A549 (cell line): ENCODE measurements around the gene ACOX1. TPM values are rescaled to one million over a fixed set of nuclear protein-coding genes. Genes with fewer than 3 reads are reported as not detected.

Experiments used
- ATAC-seq, 2 experiments: fragments of 200-7000 bp in 1 of 2; fragments of >200 bp in 1 of 2; cut with Nextera tagmentation in 1 of 2; cut with Tn5 transposase in 1 of 2; 3 replicates each; pipeline versions ENCODE4 v1.8.0 to v1.9.1; 2018 to 2020; ENCODE audit warnings: mild to moderate bottlenecking in 1 of 2, moderate library complexity in 1 of 2
- CTCF ChIA-PET: fragments of 300-600 bp; sonication (Branson Sonifier 250); formaldehyde crosslinking; extraction: SDS; loops from one replicate; lab custom pipeline; 2021; ENCODE audit warnings: antibody characterized with exemption, inconsistent platforms; lab: Yijun Ruan, JAX
- POLR2A ChIA-PET: fragments of 350-600 bp; formaldehyde crosslinking; extraction: SDS; loops from one replicate; lab custom pipeline; 2021; ENCODE audit warnings: antibody characterized with exemption, inconsistent platforms; lab: Yijun Ruan, JAX
- DNase-seq, 2 experiments: peaks; one replicate each; pipeline versions ENCODE4 v3.0.0 to v3.0.0-alpha.2; 2011 to 2016; ENCODE audit warnings: low read depth in 1 of 2, low spot score in 1 of 2
- FAIRE-seq: peaks from 2 replicates; lab custom pipeline; 2011; peaks lifted over from hg19 to GRCh38; lab: Jason Lieb, UNC
- H3K27ac ChIP-seq, 2 experiments: fragments of >200 bp; sonication (Bioruptor Twin); formaldehyde crosslinking; 3 replicates each; pipeline ENCODE4 v1.5.1; 2016 to 2017
- H3K4me1 ChIP-seq: fragments of >200 bp; sonication (Bioruptor Twin); formaldehyde crosslinking; 3 replicates; pipeline ENCODE4 v1.6.1; 2016
- H3K4me2 ChIP-seq: fragments of >200 bp; sonication (Bioruptor Twin); formaldehyde crosslinking; 3 replicates; pipeline ENCODE4 v1.6.1; 2016
- H3K4me3 ChIP-seq: fragments of >200 bp; sonication (Bioruptor Twin); formaldehyde crosslinking; 3 replicates; pipeline ENCODE4 v1.5.1; 2016
- H3K9me3 ChIP-seq: fragments of >200 bp; sonication (Bioruptor Twin); formaldehyde crosslinking; 3 replicates; pipeline ENCODE4 v1.6.1; 2016
- BHLHE40 ChIP-seq: IDR thresholded peaks from 2 replicates; pipeline ENCODE4 v1.6.1; 2012; ENCODE audit warnings: low read depth, low read length, inconsistent platforms
- CBX2 ChIP-seq: fragments of 200-600 bp; sonication (generic); IDR thresholded peaks from 2 replicates; pipeline ENCODE4 v1.6.1; 2016; ENCODE audit warnings: low read depth, mild to moderate bottlenecking, borderline replicate concordance
- CBX8 ChIP-seq: fragments of 200-600 bp; sonication (generic); IDR thresholded peaks from 2 replicates; pipeline ENCODE4 v1.6.1; 2016
- ESRRA ChIP-seq: fragments of 150-350 bp; IDR thresholded peaks from 2 replicates; pipeline ENCODE4 v1.6.1; 2014; ENCODE audit warnings: mild to moderate bottlenecking, low read length, borderline replicate concordance
- HDAC2 ChIP-seq: fragments of 200-600 bp; sonication (generic); IDR thresholded peaks from 2 replicates; pipeline ENCODE4 v1.6.1; 2016
- HOXA7 ChIP-seq: fragments of 250-450 bp; sonication (Bioruptor Pico); IDR thresholded peaks from 2 replicates; pipeline ENCODE4 v1.5.0; 2020; ENCODE audit warnings: mild to moderate bottlenecking, moderate library complexity
- HOXB13 ChIP-seq: fragments of 250-450 bp; sonication (Bioruptor Pico); IDR thresholded peaks from 2 replicates; pipeline ENCODE4 v1.5.0; 2020; ENCODE audit warnings: low read depth, mild to moderate bottlenecking, moderate library complexity
- JUNB ChIP-seq: fragments of >200 bp; sonication (Bioruptor Twin); formaldehyde crosslinking; IDR thresholded peaks from 2 replicates; pipeline ENCODE4 v1.6.1; 2016
- MAX ChIP-seq: IDR thresholded peaks from 2 replicates; pipeline ENCODE4 v1.6.1; 2012
- POLR2A ChIP-seq: IDR thresholded peaks from 2 replicates; pipeline ENCODE4 v1.6.1; 2012; ENCODE audit warnings: mild to moderate bottlenecking, low read length
- RAD21 ChIP-seq, 2 experiments: fragments of >200 bp in 1 of 2; sonication (Bioruptor Twin) in 1 of 2; formaldehyde crosslinking in 1 of 2; IDR thresholded peaks in 1 of 2; conservative IDR thresholded peaks in 1 of 2; 2 replicates in 1 of 2; 3 replicates in 1 of 2; pipeline ENCODE4 v1.6.1; 2012 to 2018; ENCODE audit warnings: inconsistent platforms in 1 of 2
- RARB ChIP-seq: fragments of 250-450 bp; sonication (Bioruptor Pico); IDR thresholded peaks from 2 replicates; pipeline ENCODE4 v1.8.0; 2021; ENCODE audit warnings: mild to moderate bottlenecking, moderate library complexity
- RNF2 ChIP-seq: fragments of 200-600 bp; sonication (generic); IDR thresholded peaks from 2 replicates; pipeline ENCODE4 v1.6.1; 2016; ENCODE audit warnings: low read depth, mild to moderate bottlenecking, antibody characterized with exemption, moderate library complexity, borderline replicate concordance
- SMC3 ChIP-seq: fragments of >200 bp; sonication (Bioruptor Twin); formaldehyde crosslinking; IDR thresholded peaks from 3 replicates; pipeline ENCODE4 v1.6.1; 2018; ENCODE audit warnings: inconsistent platforms
- TFCP2L1 ChIP-seq: fragments of 250-450 bp; sonication (Bioruptor Pico); IDR thresholded peaks from 2 replicates; pipeline ENCODE4 v1.5.0; 2021; ENCODE audit warnings: mild to moderate bottlenecking
- TP53 ChIP-seq: fragments of 250-450 bp; sonication (Bioruptor Pico); IDR thresholded peaks from 2 replicates; pipeline ENCODE4 v1.5.0; 2021; ENCODE audit warnings: mild to moderate bottlenecking, moderate library complexity
- ZC3H11A ChIP-seq: fragments of 450-650 bp; IDR thresholded peaks from 2 replicates; pipeline ENCODE4 v1.6.1; 2014; ENCODE audit warnings: antibody characterized with exemption, mild to moderate bottlenecking
- ZFP36 ChIP-seq: fragments of 450-650 bp; IDR thresholded peaks from 2 replicates; pipeline ENCODE4 v1.6.1; 2014; ENCODE audit warnings: borderline replicate concordance; ENCODE audit not compliant: partially characterized antibody
- WGBS: methylation state at CpG from one replicate; pipeline ENCODE4 v1.1.6; 2017; ENCODE audit errors: missing lambda C conversion rate; 5-methylcytosine and 5-hydroxymethylcytosine counted together
- polyA plus RNA-seq, 4 experiments: library from polyadenylated mRNA; depleted of rRNA in 3 of 4; stranded (reverse); fragments of >200 nt; fragmentation: RNase III in 1 of 4; extraction: RNeasy Plus Mini Kit Qiagen cat#74134 plus additional on column Dnase treatment in 1 of 4; gene quantifications; 2 replicates in 3 of 4; 3 replicates in 1 of 4; pipeline ENCODE4 v1.2.3, GENCODE V29; 2011 to 2017
- TF ChIP-seq, protein P1 (sequence below): fragments of 450-650 bp; IDR thresholded peaks from 2 replicates; pipeline ENCODE4 v1.6.1; 2014; ENCODE audit warnings: antibody characterized with exemption
- TF ChIP-seq, protein P2 (sequence below): fragments of >200 bp; sonication (Bioruptor Twin); formaldehyde crosslinking; IDR thresholded peaks from 3 replicates; pipeline ENCODE4 v1.5.1; 2016
- TF ChIP-seq, protein P3 (sequence below): fragments of 150-350 bp; IDR thresholded peaks from 2 replicates; pipeline ENCODE4 v1.6.1; 2014; ENCODE audit warnings: low read depth, mild to moderate bottlenecking, low read length
- TF ChIP-seq, protein P4 (sequence below): fragments of >200 bp; sonication (Bioruptor Twin); formaldehyde crosslinking; IDR thresholded peaks from 2 replicates; pipeline ENCODE4 v1.6.1; 2016
- TF ChIP-seq, protein P5 (sequence below): IDR thresholded peaks from 2 replicates; pipeline ENCODE4 v1.6.1; 2012

The ACOX1 gene
- polyA plus RNA-seq, 2 of the 4 experiments (the other 2 are of a cell fraction): 17.9 to 31.1 TPM

GRCh38 chr17:76000016-76000754 lies 21.2 kb upstream of the ACOX1 start:
- ATAC-seq (peak; percentile 68 to 84; a peak in 5 of 6 replicates), DNase-seq (peak; percentile 73 to 96), FAIRE-seq (no peak)
- H3K4me3 ChIP-seq: no peak overlapping the region
- ChIA-PET POLR2A (interaction anchor here (0.9 to 1.3 kb wide), 2 partner anchors 95 to 121 kb away, joined by 3 to 4 read pairs; partner anchors contain the start of gene MRPL38), CTCF (interaction anchor here (0.6 to 24.2 kb wide), 45 partner anchors 10 to 685 kb away, joined by 3 to 408 read pairs (median 4); partner anchors contain the start of genes ACOX1, FBF1, MRPL38 and SPHK1)
- TF ChIP-seq, protein P1, sequence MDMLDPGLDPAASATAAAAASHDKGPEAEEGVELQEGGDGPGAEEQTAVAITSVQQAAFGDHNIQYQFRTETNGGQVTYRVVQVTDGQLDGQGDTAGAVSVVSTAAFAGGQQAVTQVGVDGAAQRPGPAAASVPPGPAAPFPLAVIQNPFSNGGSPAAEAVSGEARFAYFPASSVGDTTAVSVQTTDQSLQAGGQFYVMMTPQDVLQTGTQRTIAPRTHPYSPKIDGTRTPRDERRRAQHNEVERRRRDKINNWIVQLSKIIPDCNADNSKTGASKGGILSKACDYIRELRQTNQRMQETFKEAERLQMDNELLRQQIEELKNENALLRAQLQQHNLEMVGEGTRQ: no peak
- TF ChIP-seq CBX8: no peak
- peak; percentile 60; the same call in 1 of the 2 replicates for TF ChIP-seq MAX
- no peak for TF ChIP-seq ZFP36
- TF ChIP-seq, protein P2, sequence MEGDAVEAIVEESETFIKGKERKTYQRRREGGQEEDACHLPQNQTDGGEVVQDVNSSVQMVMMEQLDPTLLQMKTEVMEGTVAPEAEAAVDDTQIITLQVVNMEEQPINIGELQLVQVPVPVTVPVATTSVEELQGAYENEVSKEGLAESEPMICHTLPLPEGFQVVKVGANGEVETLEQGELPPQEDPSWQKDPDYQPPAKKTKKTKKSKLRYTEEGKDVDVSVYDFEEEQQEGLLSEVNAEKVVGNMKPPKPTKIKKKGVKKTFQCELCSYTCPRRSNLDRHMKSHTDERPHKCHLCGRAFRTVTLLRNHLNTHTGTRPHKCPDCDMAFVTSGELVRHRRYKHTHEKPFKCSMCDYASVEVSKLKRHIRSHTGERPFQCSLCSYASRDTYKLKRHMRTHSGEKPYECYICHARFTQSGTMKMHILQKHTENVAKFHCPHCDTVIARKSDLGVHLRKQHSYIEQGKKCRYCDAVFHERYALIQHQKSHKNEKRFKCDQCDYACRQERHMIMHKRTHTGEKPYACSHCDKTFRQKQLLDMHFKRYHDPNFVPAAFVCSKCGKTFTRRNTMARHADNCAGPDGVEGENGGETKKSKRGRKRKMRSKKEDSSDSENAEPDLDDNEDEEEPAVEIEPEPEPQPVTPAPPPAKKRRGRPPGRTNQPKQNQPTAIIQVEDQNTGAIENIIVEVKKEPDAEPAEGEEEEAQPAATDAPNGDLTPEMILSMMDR: peak; percentile 77
- TF ChIP-seq SMC3: peak; percentile 41; the same call in 1 of the 3 replicates
- no peak for TF ChIP-seq TP53 (CRISPR knock-in tag)
- peak; percentile 72 to 74 for TF ChIP-seq RAD21 (conservative IDR thresholded peaks at IDR 0.05 in 1 of 2, IDR thresholded peaks at IDR 0.05 in 1 of 2)
- no peak for TF ChIP-seq ESRRA
- no peak for TF ChIP-seq RNF2
- TF ChIP-seq ZC3H11A: no peak
- no peak for TF ChIP-seq RARB (CRISPR knock-in tag)
- TF ChIP-seq, protein P3, sequence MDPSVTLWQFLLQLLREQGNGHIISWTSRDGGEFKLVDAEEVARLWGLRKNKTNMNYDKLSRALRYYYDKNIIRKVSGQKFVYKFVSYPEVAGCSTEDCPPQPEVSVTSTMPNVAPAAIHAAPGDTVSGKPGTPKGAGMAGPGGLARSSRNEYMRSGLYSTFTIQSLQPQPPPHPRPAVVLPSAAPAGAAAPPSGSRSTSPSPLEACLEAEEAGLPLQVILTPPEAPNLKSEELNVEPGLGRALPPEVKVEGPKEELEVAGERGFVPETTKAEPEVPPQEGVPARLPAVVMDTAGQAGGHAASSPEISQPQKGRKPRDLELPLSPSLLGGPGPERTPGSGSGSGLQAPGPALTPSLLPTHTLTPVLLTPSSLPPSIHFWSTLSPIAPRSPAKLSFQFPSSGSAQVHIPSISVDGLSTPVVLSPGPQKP: no peak
- TF ChIP-seq, protein P4, sequence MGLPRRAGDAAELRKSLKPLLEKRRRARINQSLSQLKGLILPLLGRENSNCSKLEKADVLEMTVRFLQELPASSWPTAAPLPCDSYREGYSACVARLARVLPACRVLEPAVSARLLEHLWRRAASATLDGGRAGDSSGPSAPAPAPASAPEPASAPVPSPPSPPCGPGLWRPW: no peak
- TF ChIP-seq HOXA7 (CRISPR knock-in tag): no peak
- no peak for TF ChIP-seq JUNB
- TF ChIP-seq POLR2A: no peak
- no peak for TF ChIP-seq CBX2
- 64% methylated on average over 27 of the region's 31 CpGs for WGBS
- H3K4me1 ChIP-seq: peaks cover 15% of the 10 kb centered on the region; the same call in 2 of the 3 replicates
- H3K9me3 ChIP-seq: no peaks in the 10 kb centered on the region
- H3K27ac ChIP-seq: peak overlapping the region in 1 of 2 experiments; percentile 52; a peak in 2 of 6 replicates
- H3K4me2 ChIP-seq: no peak overlapping the region

DNA sequence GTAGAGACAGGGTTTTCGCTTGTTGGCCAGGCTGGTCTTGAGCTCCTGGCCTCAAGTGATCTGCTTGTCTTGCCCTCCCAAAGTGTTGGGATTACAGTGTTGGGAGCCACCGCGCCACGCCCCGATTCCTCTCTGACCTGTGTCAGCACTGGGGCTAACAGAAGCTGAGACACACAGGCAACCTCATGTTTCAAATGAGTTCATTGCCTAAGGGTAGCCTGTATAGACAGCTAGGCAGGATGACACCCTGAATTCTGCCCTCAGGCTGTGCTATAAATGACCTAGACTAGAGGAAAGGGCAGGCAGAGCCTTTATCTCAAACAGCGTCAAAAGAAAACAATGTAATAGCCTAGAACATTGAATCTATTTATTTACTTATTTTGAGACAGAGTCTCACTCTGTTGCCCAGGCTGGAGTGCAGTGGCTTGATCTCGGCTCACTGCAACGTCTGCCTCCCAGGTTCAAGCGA lies 19.4 kb upstream of the ACOX1 start:
- no peak for FAIRE-seq
- WGBS: 87% methylated on average over 9 of the region's 9 CpGs
- TF ChIP-seq, protein P5, sequence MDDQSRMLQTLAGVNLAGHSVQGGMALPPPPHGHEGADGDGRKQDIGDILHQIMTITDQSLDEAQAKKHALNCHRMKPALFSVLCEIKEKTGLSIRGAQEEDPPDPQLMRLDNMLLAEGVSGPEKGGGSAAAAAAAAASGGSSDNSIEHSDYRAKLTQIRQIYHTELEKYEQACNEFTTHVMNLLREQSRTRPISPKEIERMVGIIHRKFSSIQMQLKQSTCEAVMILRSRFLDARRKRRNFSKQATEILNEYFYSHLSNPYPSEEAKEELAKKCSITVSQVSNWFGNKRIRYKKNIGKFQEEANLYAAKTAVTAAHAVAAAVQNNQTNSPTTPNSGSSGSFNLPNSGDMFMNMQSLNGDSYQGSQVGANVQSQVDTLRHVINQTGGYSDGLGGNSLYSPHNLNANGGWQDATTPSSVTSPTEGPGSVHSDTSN: no peak
- TF ChIP-seq, protein P1: no peak
- TF ChIP-seq HOXB13 (CRISPR knock-in tag): no peak
- TF ChIP-seq TFCP2L1 (CRISPR knock-in tag): no peak
- TF ChIP-seq ZC3H11A: no peak
- no peak for TF ChIP-seq HDAC2
- no peak for TF ChIP-seq BHLHE40
- TF ChIP-seq SMC3: no peak
- TF ChIP-seq, all 56 proteins: peak for 0
- ATAC-seq (no peak), DNase-seq (no peak)
- H3K4me2 ChIP-seq: no peak overlapping the region
- ChIA-PET POLR2A (no interaction called here), CTCF (interaction anchor here (0.6 to 24.2 kb wide), 10 partner anchors 9 to 1465 kb away, joined by 3 to 408 read pairs (median 4); partner anchors contain the start of genes EVPL, MRPL38 and TRIM65)
- H3K4me1 ChIP-seq: peaks cover 15% of the 10 kb centered on the region; the same call in 2 of the 3 replicates
- no peak overlapping the region for H3K4me3 ChIP-seq
- H3K9me3 ChIP-seq: no peaks in the 10 kb centered on the region
- no peak overlapping the region for H3K27ac ChIP-seq
